GM12878 (cell line): ENCODE measurements around the gene AVL9. TPM values are rescaled to one million over a fixed set of nuclear protein-coding genes. Genes with fewer than 3 reads are reported as not detected.

Source experiments
- ATAC-seq: fragments of 200-7000 bp; cut with Tn5 transposase; 3 replicates; pipeline ENCODE4 v1.9.1; 2020; ENCODE audit warnings: mild to moderate bottlenecking, moderate library complexity
- BruUV-seq: library from RNA; stranded (reverse); fragments of 400-500 nt; replicated peaks from 2 replicates; lab custom pipeline; 2021; lab: Mats Ljungman, UMichigan
- CTCF ChIA-PET: fragments of 300-600 bp; sonication (Branson Sonifier 250); formaldehyde crosslinking; extraction: SDS; loops from one replicate; lab custom pipeline; 2021; ENCODE audit warnings: inconsistent platforms; lab: Yijun Ruan, JAX
- POLR2A ChIA-PET: fragments of 350-600 bp; formaldehyde crosslinking; extraction: SDS; loops from one replicate; lab custom pipeline; 2021; ENCODE audit warnings: inconsistent platforms; lab: Charles Lee
- RAD21 ChIA-PET: fragments of 300-600 bp; sonication (Branson Sonifier 250); formaldehyde crosslinking; loops from one replicate; lab custom pipeline; 2023; ENCODE audit warnings: antibody characterized with exemption; ENCODE audit not compliant: unreplicated experiment; lab: Charles Lee
- SMC1A ChIA-PET: fragments of 300-600 bp; sonication (Branson Sonifier 250); formaldehyde crosslinking; loops from one replicate; lab custom pipeline; 2023; ENCODE audit not compliant: unreplicated experiment, uncharacterized antibody; lab: Charles Lee
- DNase-seq: peaks from one replicate; pipeline ENCODE4 v3.0.0-alpha.2; 2011; ENCODE audit warnings: low read depth, low spot score
- FAIRE-seq: peaks from 3 replicates; lab custom pipeline; 2011; peaks lifted over from hg19 to GRCh38; lab: Jason Lieb, UNC
- H2AFZ ChIP-seq: 2 replicates; pipeline ENCODE4 v1.6.0; 2011; ENCODE audit warnings: low read depth, low read length, control low read depth; ENCODE audit not compliant: control insufficient read depth
- H3K27ac ChIP-seq: 2 replicates; pipeline ENCODE4 v1.5.1; 2011; ENCODE audit warnings: control low read depth; ENCODE audit not compliant: control insufficient read depth, insufficient read depth
- H3K27me3 ChIP-seq, 2 experiments: replicated peaks in 1 of 2; 2 replicates each; pipeline versions ENCODE4 v1.6.0 to v1.6.1; 2011; ENCODE audit warnings: low read length in 1 of 2; ENCODE audit not compliant: control insufficient read depth in 2 of 2, insufficient read depth in 2 of 2
- H3K36me3 ChIP-seq, 2 experiments: 2 replicates each; pipeline ENCODE4 v1.5.1; 2011; ENCODE audit warnings: low read length in 1 of 2; ENCODE audit not compliant: control insufficient read depth in 2 of 2, insufficient read depth in 2 of 2
- H3K4me1 ChIP-seq: 2 replicates; pipeline ENCODE4 v1.6.1; 2011; ENCODE audit warnings: mild to moderate bottlenecking, low read length, moderate library complexity, mixed read lengths; ENCODE audit not compliant: control insufficient read depth, insufficient read depth
- H3K4me2 ChIP-seq: 2 replicates; pipeline ENCODE4 v1.6.0; 2011; ENCODE audit warnings: control low read depth; ENCODE audit not compliant: control insufficient read depth, insufficient read depth
- H3K4me3 ChIP-seq: fragments of 200-600 bp; sonication (generic); 2 replicates; pipeline ENCODE4 v1.5.1; 2016
- H3K79me2 ChIP-seq: 2 replicates; pipeline ENCODE4 v1.6.0; 2011; ENCODE audit warnings: low read length; ENCODE audit not compliant: control insufficient read depth, insufficient read depth
- H3K9ac ChIP-seq: 2 replicates; pipeline ENCODE4 v1.8.0; 2011; ENCODE audit warnings: low read length, control low read depth, mixed read lengths; ENCODE audit not compliant: control insufficient read depth, insufficient read depth
- H3K9me3 ChIP-seq: replicated peaks from 3 replicates; pipeline ENCODE4 v1.5.1; 2011; ENCODE audit warnings: mild to moderate bottlenecking, low read length; ENCODE audit not compliant: control insufficient read depth, insufficient read depth
- H4K20me1 ChIP-seq: 2 replicates; pipeline ENCODE4 v1.6.0; 2011; ENCODE audit not compliant: control insufficient read depth, insufficient read depth
- ATF7 ChIP-seq: fragments of 450-650 bp; IDR thresholded peaks from 2 replicates; pipeline ENCODE4 v1.6.1; 2016; ENCODE audit warnings: low read depth, mild to moderate bottlenecking
- E4F1 ChIP-seq: fragments of 450-650 bp; IDR thresholded peaks from 2 replicates; pipeline ENCODE4 v1.6.1; 2018; ENCODE audit warnings: borderline replicate concordance, mild to moderate bottlenecking; ENCODE audit not compliant: partially characterized antibody
- ETV6 ChIP-seq, 2 experiments: fragments of 450-650 bp in 1 of 2; IDR thresholded peaks in 1 of 2; conservative IDR thresholded peaks in 1 of 2; 2 replicates each; pipeline ENCODE4 v1.6.1; 2014; ENCODE audit warnings: antibody characterized with exemption in 1 of 2, borderline replicate concordance in 1 of 2, low read depth in 1 of 2, mild to moderate bottlenecking in 1 of 2, moderate library complexity in 1 of 2
- MYC ChIP-seq: IDR thresholded peaks from 2 replicates; pipeline ENCODE4 v1.6.1; 2011; ENCODE audit warnings: mild to moderate bottlenecking, low read length, moderate library complexity, inconsistent platforms; ENCODE audit not compliant: insufficient read depth, insufficient replicate concordance, insufficient read length, severe bottlenecking
- NFYA ChIP-seq: IDR thresholded peaks from 2 replicates; pipeline ENCODE4 v1.6.1; 2011; ENCODE audit warnings: low read depth, mild to moderate bottlenecking, low read length, improper control_type of control experiment, borderline replicate concordance
- NFYB ChIP-seq: IDR thresholded peaks from 2 replicates; pipeline ENCODE4 v1.6.1; 2011; ENCODE audit warnings: low read depth, mild to moderate bottlenecking, low read length, improper control_type of control experiment, moderate library complexity; ENCODE audit not compliant: insufficient read depth
- NR2C2 ChIP-seq: IDR thresholded peaks from 2 replicates; pipeline ENCODE4 v1.6.1; 2011; ENCODE audit warnings: borderline replicate concordance, low read depth; ENCODE audit not compliant: control insufficient read depth, insufficient read length
- PBX3 ChIP-seq: IDR thresholded peaks from 2 replicates; pipeline ENCODE4 v1.6.1; 2011; ENCODE audit warnings: mild to moderate bottlenecking, low read depth, low read length, moderate library complexity; ENCODE audit not compliant: insufficient replicate concordance
- SMARCA5 ChIP-seq: fragments of 450-650 bp; IDR thresholded peaks from 2 replicates; pipeline ENCODE4 v1.6.1; 2017; ENCODE audit warnings: mild to moderate bottlenecking
- SMC3 ChIP-seq: IDR thresholded peaks from 2 replicates; pipeline ENCODE4 v1.6.1; 2011; ENCODE audit warnings: low read length, improper control_type of control experiment, borderline replicate concordance
- SPI1 ChIP-seq: IDR thresholded peaks from 2 replicates; pipeline ENCODE4 v1.6.1; 2011; ENCODE audit warnings: low read depth, mild to moderate bottlenecking, low read length, moderate library complexity, borderline replicate concordance; ENCODE audit not compliant: insufficient read depth
- STAT3 ChIP-seq: IDR thresholded peaks from 2 replicates; pipeline ENCODE4 v1.6.1; 2011; ENCODE audit warnings: low read depth, low read length, improper control_type of control experiment
- ZBTB40 ChIP-seq: fragments of 450-650 bp; IDR thresholded peaks from 2 replicates; pipeline ENCODE4 v1.6.1; 2016; ENCODE audit warnings: mild to moderate bottlenecking, moderate library complexity, borderline replicate concordance
- ZNF384 ChIP-seq: IDR thresholded peaks from 2 replicates; pipeline ENCODE4 v1.6.1; 2012; ENCODE audit warnings: low read depth, mild to moderate bottlenecking, low read length, improper control_type of control experiment, borderline replicate concordance
- WGBS: methylation state at CpG from one replicate; pipeline ENCODE4 v1.1.6; 2016; ENCODE audit warnings: low lambda C conversion rate; ENCODE audit not compliant: insufficient replicate concordance, insufficient coverage; ENCODE audit errors: missing lambda C conversion rate; 5-methylcytosine and 5-hydroxymethylcytosine counted together
- in situ Hi-C: fragments of 300-500 bp; cut with MboI; formaldehyde crosslinking; loops from 9 replicates; pipeline ENCODE4 v1.14.3; 2018; ENCODE audit warnings: mixed read lengths
- intact Hi-C: fragments of 100-400 bp; cut with micrococcal nuclease; formaldehyde crosslinking; loops from one replicate; pipeline ENCODE4 v1.14.2; 2022; ENCODE audit not compliant: unreplicated experiment
- polyA plus RNA-seq, 11 experiments: library from polyadenylated mRNA; depleted of rRNA in 4 of 11; unstranded in 6 of 11; stranded (reverse) in 5 of 11; fragments of >200 nt; fragmentation: Nextera tagmentation in 4 of 11; fragmentation: Illumina TruSeq in 1 of 11; extraction: Ambion mirVana in 4 of 11; extraction: Trizol in 1 of 11; gene quantifications; 1 replicate in 1 of 11; 2 replicates in 10 of 11; pipeline versions ENCODE4 v1.2.1 to v1.2.3, GENCODE V29; 2011 to 2016; ENCODE audit warnings: inconsistent platforms in 2 of 11, missing spikeins in 2 of 11, low read depth in 1 of 11
- total RNA-seq, 4 experiments: library from RNA; depleted of rRNA in 3 of 4; stranded (reverse); fragments of >200 nt in 3 of 4; fragmentation: Illumina TruSeq in 1 of 4; extraction: Trizol in 1 of 4; gene quantifications; 2 replicates each; pipeline versions ENCODE4 v1.2.1 to v1.2.3, GENCODE V29; 2013 to 2021

Gene AVL9
- total and polyA plus RNA-seq, 10 of the 15 experiments (the other 5 are each of a cell fraction or from before 2014, with no cell fraction given), result 4.5 to 41.6 (median 20.1) TPM

GRCh38 chr7:32479574-32480200, 15.6 kb upstream of the AVL9 start (continued):
- TF ChIP-seq E4F1 (no peak), PBX3 (no peak), ZNF384 (no peak), STAT3 (no peak), SMC3 (peak; percentile 45; the same call in 1 of the 2 replicates), MYC (no peak)

GRCh38 chr7:32481176-32481575, 14.1 kb upstream of the AVL9 start:
- ChIA-PET POLR2A (no interaction called here), CTCF (no interaction called here)
- WGBS, result 0% methylated on average over 1 of the region's 1 CpG
- TF ChIP-seq ZBTB40, result no peak
- TF ChIP-seq SPI1, result no peak
- TF ChIP-seq ETV6 (conservative IDR thresholded peaks at IDR 0.05 in 1 of 2, IDR thresholded peaks at IDR 0.05 in 1 of 2; ENCODE audit: borderline replicate concordance in 1 of 2, low read depth in 1 of 2), result no peak
- no peak for TF ChIP-seq ATF7
- no peak for TF ChIP-seq NFYA
- no peak for TF ChIP-seq NR2C2
- TF ChIP-seq NFYB, result no peak
- no peak for TF ChIP-seq SMARCA5

More at GRCh38 chr7:32481176-32481575, 14.1 kb upstream of the AVL9 start:
- FAIRE-seq, result no peak
- BruUV-seq, result no TSS peak
- H3K9ac ChIP-seq, result no peak overlapping the region
- H3K4me3 ChIP-seq, result no peak overlapping the region
- ChIA-PET SMC1A (no interaction called here), RAD21 (interaction anchor here (0.5 kb wide), 1 partner anchor 220 kb away, joined by 3 read pairs; no protein-coding TSS in a partner anchor)
- H3K4me1 ChIP-seq, result no peaks in the 10 kb centered on the region
- DNase-seq, result no peak
- H2AFZ ChIP-seq, result no peak overlapping the region
- intact Hi-C loops, result no loop called here
- ATAC-seq, result no peak
- H3K79me2 ChIP-seq, result no peaks in the 10 kb centered on the region
- no peaks in the 10 kb centered on the region for H3K9me3 ChIP-seq
- H3K27ac ChIP-seq, result no peak overlapping the region
- no peaks in the 10 kb centered on the region for H3K36me3 ChIP-seq
- in situ Hi-C loops, result loop anchor here (10.0 kb wide), 1 partner anchor 736 kb away; no protein-coding TSS in a partner anchor
- H3K4me2 ChIP-seq, result no peak overlapping the region
- no peaks in the 10 kb centered on the region for H4K20me1 ChIP-seq
- H3K27me3 ChIP-seq, result no peaks in the 10 kb centered on the region
